Vagina (tissue), 2 donors: Measurements from ENCODE around the gene CAPN2. TPM values are rescaled to one million over a fixed set of nuclear protein-coding genes. Genes with fewer than 3 reads are reported as not detected.
A peak's percentile ranks its signal among the peaks of the same experiment; 100 is the strongest.

Experiments used
- DNase-seq, 2 donors: peaks; one replicate each; pipeline ENCODE4 v3.0.0-alpha.2; 2017; ENCODE audit errors: extremely low spot score in 2 of 2
- H3K27ac ChIP-seq: fragments of 200-600 bp; sonication (generic); one replicate; pipeline ENCODE4 v1.5.1; 2019
- H3K27me3 ChIP-seq: fragments of 200-600 bp; sonication (generic); one replicate; pipeline ENCODE4 v1.5.1; 2019
- H3K36me3 ChIP-seq, 2 donors: fragments of 200-600 bp; sonication (generic); one replicate each; pipeline ENCODE4 v1.5.1; 2017 to 2019
- H3K4me1 ChIP-seq: fragments of 200-600 bp; sonication (generic); one replicate; pipeline ENCODE4 v1.5.1; 2019
- H3K4me3 ChIP-seq, 2 donors: fragments of 200-600 bp; sonication (generic); 1 replicate in 1 of 2; 2 replicates in 1 of 2; pipeline ENCODE4 v1.5.1; 2016 to 2019
- H3K9me3 ChIP-seq: fragments of 200-600 bp; sonication (generic); one replicate; pipeline ENCODE4 v1.5.1; 2019
- CTCF ChIP-seq, 3 experiments: fragments of 450-650 bp in 2 of 3; fragments of 200-600 bp in 1 of 3; sonication (generic) in 1 of 3; IDR thresholded peaks; one replicate each; pipeline ENCODE4 v1.5.1; 2017 to 2019; ENCODE audit warnings: antibody characterized with exemption in 3 of 3, mild to moderate bottlenecking in 2 of 3, moderate library complexity in 2 of 3
- POLR2A ChIP-seq, 2 donors: fragments of 450-650 bp; IDR thresholded peaks; one replicate each; pipeline ENCODE4 v1.6.1; 2017; ENCODE audit warnings: antibody characterized with exemption in 2 of 2, mild to moderate bottlenecking in 2 of 2, moderate library complexity in 2 of 2
- POLR2AphosphoS5 ChIP-seq, 2 donors: sonication (generic); formaldehyde crosslinking; IDR thresholded peaks; one replicate each; pipeline ENCODE4 v1.9.0; 2017; ENCODE audit warnings: antibody characterized with exemption in 2 of 2, mild to moderate bottlenecking in 2 of 2, low read depth in 1 of 2; ENCODE audit not compliant: insufficient read depth in 1 of 2
- intact Hi-C: fragments of 100-400 bp; cut with DNase I; formaldehyde crosslinking; loops from one replicate; pipeline ENCODE4 v1.15.1; 2023
- total RNA-seq: library from RNA; depleted of rRNA; stranded (reverse); fragments of >200 nt; gene quantifications from one replicate; pipeline ENCODE4 v1.2.3, GENCODE V29; 2016

Gene CAPN2
- total RNA-seq, 1 donor from 2014 or later = 208 TPM

- H3K9me3 ChIP-seq = no peaks in the 10 kb centered on the region
- no peak for DNase-seq
- no peak for TF ChIP-seq POLR2AphosphoS5 (IDR thresholded peaks at IDR 0.05; ENCODE audit: insufficient read depth in 1 of 2, low read depth in 1 of 2)
- no peak for TF ChIP-seq POLR2A (IDR thresholded peaks at IDR 0.05)
- no peak for TF ChIP-seq CTCF (IDR thresholded peaks at IDR 0.05)
- peaks cover 0 to 48% of the 10 kb centered on the region in 2 donors for H3K36me3 ChIP-seq
- H3K27ac ChIP-seq = no peak overlapping the region
- H3K4me3 ChIP-seq = no peak overlapping the region
- no peaks in the 10 kb centered on the region for H3K27me3 ChIP-seq
- peaks cover 27% of the 10 kb centered on the region for H3K4me1 ChIP-seq
- intact Hi-C loops = loop anchor here (10.0 kb wide), 1 partner anchor 51 kb away; no protein-coding TSS in a partner anchor
Observed at GRCh38 chr1:223745731-223746130, 33.4 kb downstream of the CAPN2 start.

- Histone ChIP-seq H3K9me3 (no peaks in the 10 kb centered on the region), H3K27ac (peak overlapping the region; percentile 81), H3K27me3 (no peaks in the 10 kb centered on the region), H3K4me1 (peaks cover 23% of the 10 kb centered on the region), H3K4me3 (no peak overlapping the region), H3K36me3 (peaks cover 5 to 70% of the 10 kb centered on the region in 2 donors)
- no peak for DNase-seq
- intact Hi-C loops = loop anchor here (2.0 to 10.0 kb wide), 2 partner anchors 35 to 53 kb away; partner anchors contain the start of gene CAPN2
- TF ChIP-seq POLR2A (IDR thresholded peaks at IDR 0.05) = no peak
- TF ChIP-seq CTCF (IDR thresholded peaks at IDR 0.05) = no peak
- TF ChIP-seq POLR2AphosphoS5 (IDR thresholded peaks at IDR 0.05; ENCODE audit: insufficient read depth in 1 of 2, low read depth in 1 of 2) = no peak
Observed at GRCh38 chr1:223747838-223748335, 35.5 kb downstream of the CAPN2 start.

GRCh38 chr1:223748405-223748772 lies 36.0 kb downstream of the CAPN2 start:
- Histone ChIP-seq H3K36me3 (peaks cover 5 to 70% of the 10 kb centered on the region in 2 donors), H3K4me1 (peaks cover 23% of the 10 kb centered on the region), H3K9me3 (no peaks in the 10 kb centered on the region), H3K4me3 (peak overlapping the region; percentile 26 to 35), H3K27me3 (no peaks in the 10 kb centered on the region), H3K27ac (peak overlapping the region; percentile 81)
- no peak for DNase-seq
- no peak for TF ChIP-seq POLR2AphosphoS5 (IDR thresholded peaks at IDR 0.05; ENCODE audit: insufficient read depth in 1 of 2, low read depth in 1 of 2)
- TF ChIP-seq CTCF (IDR thresholded peaks at IDR 0.05) = no peak
- no peak for TF ChIP-seq POLR2A (IDR thresholded peaks at IDR 0.05)
- intact Hi-C loops = loop anchor here (2.0 to 10.0 kb wide), 2 partner anchors 36 to 54 kb away; partner anchors contain the start of gene CAPN2

DNA sequence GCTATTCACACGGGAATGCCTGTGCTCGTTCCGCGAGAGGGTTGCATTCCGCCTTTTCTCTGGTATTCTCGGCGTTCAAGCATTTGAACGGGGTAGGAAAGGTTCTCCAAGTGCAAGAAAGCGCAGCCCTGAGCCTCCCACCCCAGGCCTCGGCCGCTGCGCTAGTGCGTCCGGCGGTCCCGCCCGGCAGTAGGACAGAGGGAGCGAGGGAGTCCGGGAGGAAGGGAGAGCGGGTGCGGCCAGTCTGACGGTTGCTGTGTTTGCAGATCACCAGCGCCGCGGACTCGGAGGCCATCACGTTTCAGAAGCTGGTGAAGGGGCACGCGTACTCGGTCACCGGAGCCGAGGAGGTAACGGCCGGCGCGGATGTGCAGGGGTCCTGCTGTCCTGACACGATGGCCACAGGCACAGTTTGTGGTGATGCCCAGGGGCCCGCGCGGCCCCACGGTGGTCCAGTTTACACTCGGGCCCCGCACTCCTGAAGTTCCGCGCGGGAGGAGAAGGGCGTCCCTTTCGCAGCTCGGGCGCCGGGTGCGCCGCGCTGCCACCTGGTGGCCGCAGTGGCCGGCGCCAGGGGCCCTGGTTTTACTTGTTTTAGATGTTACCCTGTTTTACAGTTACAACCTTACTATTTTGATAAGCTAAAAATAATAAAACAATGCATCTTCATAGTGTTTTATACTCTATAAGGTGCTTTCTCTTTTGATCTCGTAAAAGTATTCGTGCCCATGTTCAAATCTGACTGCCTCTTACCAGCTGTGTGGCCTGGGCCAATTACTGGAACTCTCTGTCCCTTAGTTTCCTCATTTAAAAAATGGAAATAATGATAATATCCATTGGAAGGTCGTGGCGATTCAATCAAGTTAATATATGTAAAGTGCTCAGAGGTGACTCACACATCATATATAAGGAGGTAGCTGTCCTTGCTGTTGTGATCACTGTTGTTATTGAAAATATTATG lies 36.7 kb downstream of the CAPN2 start:
- intact Hi-C loops = loop anchor here (2.0 to 10.0 kb wide), 2 partner anchors 36 to 54 kb away; partner anchors contain the start of gene CAPN2
- Histone ChIP-seq H3K4me1 (peaks cover 23% of the 10 kb centered on the region), H3K9me3 (no peaks in the 10 kb centered on the region), H3K27me3 (no peaks in the 10 kb centered on the region), H3K27ac (peak overlapping the region; percentile 81), H3K4me3 (peak overlapping the region; percentile 26 to 35), H3K36me3 (peaks cover 5 to 67% of the 10 kb centered on the region in 2 donors)
- TF ChIP-seq POLR2A (IDR thresholded peaks at IDR 0.05) = no peak
- TF ChIP-seq CTCF (IDR thresholded peaks at IDR 0.05) = peak; percentile 93 to 100 (median 94)
- TF ChIP-seq POLR2AphosphoS5 (IDR thresholded peaks at IDR 0.05; ENCODE audit: insufficient read depth in 1 of 2, low read depth in 1 of 2) = peak in 1 of 2 donors; percentile 66
- DNase-seq = no peak
